Measurements from ENCODE around the gene PROC. TPM values are rescaled to one million over a fixed set of nuclear protein-coding genes. Genes with fewer than 3 reads are reported as not detected.

The PROC gene
- total and polyA plus RNA-seq, 2 of the 8 experiments (the other 6 are each of a cell fraction or from before 2014, with no cell fraction given), result 1.5 to 1.6 TPM

DNA sequence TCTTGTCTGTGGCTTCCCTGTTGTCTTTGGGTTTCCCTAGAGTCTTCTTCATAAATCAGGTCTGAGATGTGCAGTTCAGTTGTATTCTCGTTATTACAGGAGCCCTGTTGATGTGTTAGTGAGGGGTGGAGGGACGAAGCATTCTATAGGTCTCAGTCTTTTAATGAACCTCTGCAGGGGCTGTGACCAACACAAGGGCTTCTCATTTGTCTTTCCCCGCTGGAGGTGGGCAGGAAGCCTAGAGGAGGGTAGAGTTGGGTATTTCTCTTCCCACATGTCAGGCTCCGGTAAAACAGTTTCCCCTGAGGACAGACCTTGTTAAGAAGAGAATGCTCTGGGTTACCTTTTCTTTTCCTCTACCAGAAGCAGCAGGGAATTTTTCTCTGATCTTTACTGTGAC is 31.2 kb downstream of the PROC start (continued):
- no peak for TF ChIP-seq SP4 (IDR thresholded peaks at IDR 0.05; ENCODE audit: low read length)
- no peak for TF ChIP-seq RAD21 (IDR thresholded peaks at IDR 0.05 in 1 of 2, conservative IDR thresholded peaks at IDR 0.05 in 1 of 2; ENCODE audit: low read depth in 2 of 2, low read length in 2 of 2)
- TF ChIP-seq GTF2F1 (IDR thresholded peaks at IDR 0.05; ENCODE audit: borderline replicate concordance, low read depth, low read length), result no peak
- TF ChIP-seq BCL11A (IDR thresholded peaks at IDR 0.05; ENCODE audit: low read depth in 2 of 2, low read length in 2 of 2), result no peak
- no peak for TF ChIP-seq SRF (IDR thresholded peaks at IDR 0.05; ENCODE audit: low read depth, low read length)
- no peak for TF ChIP-seq CTBP2 (IDR thresholded peaks at IDR 0.05; ENCODE audit: borderline replicate concordance, insufficient read depth, insufficient read length, low read length)
